HepG2 (cell line): Measurements from ENCODE around the gene ST6GALNAC6. TPM values are rescaled to one million over a fixed set of nuclear protein-coding genes. Genes with fewer than 3 reads are reported as not detected.

Experiments
- ADNP ChIP-seq: sonication (generic); formaldehyde crosslinking; IDR thresholded peaks from 2 replicates; pipeline ENCODE4 v1.4.0; 2020; ENCODE audit warnings: missing genetic modification reagents
- ARID2 ChIP-seq: sonication (generic); formaldehyde crosslinking; IDR thresholded peaks from 2 replicates; pipeline ENCODE4 v1.8.1; 2022; ENCODE audit warnings: mild to moderate bottlenecking, missing genetic modification reagents, borderline replicate concordance
- CENPT ChIP-seq: sonication (generic); formaldehyde crosslinking; IDR thresholded peaks from 2 replicates; pipeline ENCODE4 v1.8.0; 2022; ENCODE audit warnings: low read depth, mild to moderate bottlenecking, moderate library complexity, missing genetic modification reagents
- ELF1 ChIP-seq: sonication (generic); formaldehyde crosslinking; IDR thresholded peaks from 2 replicates; pipeline ENCODE4 v1.4.0; 2020; ENCODE audit warnings: missing genetic modification reagents
- FOXJ3 ChIP-seq: sonication (generic); formaldehyde crosslinking; IDR thresholded peaks from 2 replicates; pipeline ENCODE4 v1.4.0; 2020; ENCODE audit warnings: missing genetic modification reagents, mild to moderate bottlenecking, borderline replicate concordance
- HMGA1 ChIP-seq: sonication (generic); formaldehyde crosslinking; conservative IDR thresholded peaks from 2 replicates; pipeline ENCODE4 v1.4.0; 2020; ENCODE audit warnings: missing genetic modification reagents
- KAT8 ChIP-seq: IDR thresholded peaks from 2 replicates; pipeline ENCODE4 v1.6.1; 2016; ENCODE audit warnings: missing genetic modification reagents, missing compliant biosample characterization
- MYNN ChIP-seq: sonication (generic); formaldehyde crosslinking; IDR thresholded peaks from 2 replicates; pipeline ENCODE4 v1.4.0; 2020; ENCODE audit warnings: mild to moderate bottlenecking, low read depth, missing genetic modification reagents
- NFE2 ChIP-seq: sonication (generic); formaldehyde crosslinking; IDR thresholded peaks from 2 replicates; pipeline ENCODE4 v1.4.0; 2020; ENCODE audit warnings: missing genetic modification reagents
- NR1H2 ChIP-seq: sonication (generic); formaldehyde crosslinking; IDR thresholded peaks from 2 replicates; pipeline ENCODE4 v1.8.1; 2022; ENCODE audit warnings: low read depth, missing genetic modification reagents, borderline replicate concordance
- PAWR ChIP-seq: sonication (generic); formaldehyde crosslinking; IDR thresholded peaks from 2 replicates; pipeline ENCODE4 v1.4.0; 2020; ENCODE audit warnings: missing genetic modification reagents, mild to moderate bottlenecking, borderline replicate concordance
- SMARCE1 ChIP-seq: fragments of 450-650 bp; IDR thresholded peaks from 2 replicates; pipeline ENCODE4 v1.6.1; 2017; ENCODE audit warnings: borderline replicate concordance
- SRF ChIP-seq: IDR thresholded peaks from 2 replicates; pipeline ENCODE4 v1.6.1; 2011; ENCODE audit warnings: mild to moderate bottlenecking, low read depth, low read length, moderate library complexity
- TBP ChIP-seq: sonication (generic); formaldehyde crosslinking; IDR thresholded peaks from 2 replicates; pipeline ENCODE4 v1.5.0; 2020; ENCODE audit warnings: missing genetic modification reagents
- U2AF2 ChIP-seq: fragments of 200-400 bp; formaldehyde crosslinking; IDR thresholded peaks from 2 replicates; pipeline ENCODE4 v1.6.1; 2017; ENCODE audit warnings: low read depth, mild to moderate bottlenecking, low read length
- ZBTB38 ChIP-seq: sonication (generic); formaldehyde crosslinking; IDR thresholded peaks from 2 replicates; pipeline ENCODE4 v1.5.1; 2020; ENCODE audit warnings: mild to moderate bottlenecking, missing genetic modification reagents
- ZFY ChIP-seq: sonication (generic); formaldehyde crosslinking; IDR thresholded peaks from 2 replicates; pipeline ENCODE4 v1.4.0; 2020; ENCODE audit warnings: missing genetic modification reagents
- ZNF101 ChIP-seq: sonication (generic); formaldehyde crosslinking; IDR thresholded peaks from 2 replicates; pipeline ENCODE4 v1.4.0; 2020; ENCODE audit warnings: mild to moderate bottlenecking, low read depth, missing genetic modification reagents, borderline replicate concordance
- ZNF354B ChIP-seq: sonication (generic); formaldehyde crosslinking; IDR thresholded peaks from 2 replicates; pipeline ENCODE4 v1.8.0; 2022; ENCODE audit warnings: mild to moderate bottlenecking, missing genetic modification reagents
- ZNF510 ChIP-seq: sonication (generic); formaldehyde crosslinking; IDR thresholded peaks from 2 replicates; pipeline ENCODE4 v1.4.0; 2020; ENCODE audit warnings: low read depth, mild to moderate bottlenecking, missing genetic modification reagents
- ZNF562 ChIP-seq: sonication (generic); formaldehyde crosslinking; IDR thresholded peaks from 2 replicates; pipeline ENCODE4 v1.8.0; 2022; ENCODE audit warnings: missing genetic modification reagents, borderline replicate concordance
- ZNF775 ChIP-seq: sonication (generic); formaldehyde crosslinking; IDR thresholded peaks from 2 replicates; pipeline ENCODE4 v1.4.0; 2020; ENCODE audit warnings: missing genetic modification reagents, mild to moderate bottlenecking, moderate library complexity, borderline replicate concordance
- polyA plus RNA-seq, 8 experiments: library from polyadenylated mRNA; depleted of rRNA in 3 of 8; stranded (reverse) in 7 of 8; unstranded in 1 of 8; fragments of >200 nt; fragmentation: Illumina TruSeq in 4 of 8; extraction: Trizol in 4 of 8; gene quantifications; 2 replicates each; pipeline versions ENCODE4 v1.2.1 to v1.2.3, GENCODE V29; 2011 to 2016; ENCODE audit warnings: low read depth in 4 of 8, missing spikeins in 1 of 8, mixed read lengths in 1 of 8; ENCODE audit not compliant: insufficient read depth in 1 of 8
- total RNA-seq, 5 experiments: library from RNA; depleted of rRNA; stranded (reverse); fragments of >200 nt; fragmentation: Illumina TruSeq; extraction: Trizol; gene quantifications; 2 replicates each; pipeline ENCODE4 v1.2.3, GENCODE V29; 2016; ENCODE audit warnings: low read depth in 1 of 5
- TF ChIP-seq, protein P1 (sequence below): IDR thresholded peaks from 2 replicates; pipeline ENCODE4 v1.6.1; 2016
- TF ChIP-seq, protein P2 (sequence below): sonication (generic); formaldehyde crosslinking; IDR thresholded peaks from 2 replicates; pipeline ENCODE4 v1.8.1; 2023; ENCODE audit warnings: mild to moderate bottlenecking, moderate library complexity, missing genetic modification reagents
- TF ChIP-seq, protein P3 (sequence below): sonication (generic); formaldehyde crosslinking; IDR thresholded peaks from 2 replicates; pipeline ENCODE4 v1.5.1; 2020; ENCODE audit warnings: missing genetic modification reagents, mild to moderate bottlenecking, borderline replicate concordance
- TF ChIP-seq, protein P4 (sequence below): sonication (generic); formaldehyde crosslinking; IDR thresholded peaks from 2 replicates; pipeline ENCODE4 v1.4.0; 2020; ENCODE audit warnings: missing genetic modification reagents

Gene ST6GALNAC6
- total and polyA plus RNA-seq, 2 of the 13 experiments (the other 11 are each of a cell fraction or from before 2014, with no cell fraction given) = 18.5 to 65.4 TPM

DNA sequence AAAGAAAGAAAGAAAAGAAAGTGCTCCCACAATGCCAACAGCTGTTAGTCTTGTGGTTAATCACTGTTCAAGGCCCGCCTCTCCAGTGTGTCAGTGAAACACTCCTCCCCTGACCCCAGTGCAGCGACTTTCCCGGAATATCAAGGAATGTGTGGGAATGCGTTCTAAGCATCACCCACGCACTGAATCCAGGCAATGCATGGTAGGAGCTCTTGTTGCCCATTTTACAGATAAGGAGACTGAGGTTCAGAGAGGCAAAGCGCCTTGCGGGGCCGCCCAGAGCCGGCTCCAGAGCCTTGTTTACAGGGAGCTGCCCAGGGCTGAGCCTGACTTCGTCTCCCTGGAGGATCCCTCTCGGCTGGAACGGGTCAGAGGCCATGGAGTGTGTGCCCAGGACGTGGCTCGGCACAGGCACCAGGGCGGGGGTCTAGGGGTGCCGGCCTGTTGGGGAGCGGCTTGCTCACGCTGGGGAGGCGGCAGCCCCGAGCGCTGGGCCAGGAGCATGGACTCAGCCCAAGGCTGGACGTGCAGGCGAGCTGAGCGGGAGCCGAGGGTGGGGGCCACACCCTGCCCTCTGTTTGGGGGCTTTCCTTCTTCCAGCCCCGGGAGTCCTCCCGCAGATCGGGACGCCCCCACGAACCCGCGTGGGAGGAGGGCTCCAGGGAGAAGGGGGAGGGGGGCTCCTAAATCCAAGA is 823 bp downstream of the ST6GALNAC6 start (continued):
- no peak for TF ChIP-seq ZNF775 (CRISPR knock-in tag)
- no peak for TF ChIP-seq MYNN (CRISPR knock-in tag)
- 0 out of 2 replicates have a peak, but pooled peaks have one; percentile 36 for TF ChIP-seq FOXJ3 (CRISPR knock-in tag)
- TF ChIP-seq KAT8 (CRISPR knock-in tag) = 0 out of 2 replicates have a peak, but pooled peaks have one; percentile 26
- TF ChIP-seq, protein P1, sequence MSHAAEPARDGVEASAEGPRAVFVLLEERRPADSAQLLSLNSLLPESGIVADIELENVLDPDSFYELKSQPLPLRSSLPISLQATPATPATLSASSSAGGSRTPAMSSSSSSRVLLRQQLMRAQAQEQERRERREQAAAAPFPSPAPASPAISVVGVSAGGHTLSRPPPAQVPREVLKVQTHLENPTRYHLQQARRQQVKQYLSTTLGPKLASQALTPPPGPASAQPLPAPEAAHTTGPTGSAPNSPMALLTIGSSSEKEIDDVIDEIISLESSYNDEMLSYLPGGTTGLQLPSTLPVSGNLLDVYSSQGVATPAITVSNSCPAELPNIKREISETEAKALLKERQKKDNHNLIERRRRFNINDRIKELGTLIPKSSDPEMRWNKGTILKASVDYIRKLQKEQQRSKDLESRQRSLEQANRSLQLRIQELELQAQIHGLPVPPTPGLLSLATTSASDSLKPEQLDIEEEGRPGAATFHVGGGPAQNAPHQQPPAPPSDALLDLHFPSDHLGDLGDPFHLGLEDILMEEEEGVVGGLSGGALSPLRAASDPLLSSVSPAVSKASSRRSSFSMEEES (CRISPR knock-in tag) = no peak
- TF ChIP-seq, protein P2, sequence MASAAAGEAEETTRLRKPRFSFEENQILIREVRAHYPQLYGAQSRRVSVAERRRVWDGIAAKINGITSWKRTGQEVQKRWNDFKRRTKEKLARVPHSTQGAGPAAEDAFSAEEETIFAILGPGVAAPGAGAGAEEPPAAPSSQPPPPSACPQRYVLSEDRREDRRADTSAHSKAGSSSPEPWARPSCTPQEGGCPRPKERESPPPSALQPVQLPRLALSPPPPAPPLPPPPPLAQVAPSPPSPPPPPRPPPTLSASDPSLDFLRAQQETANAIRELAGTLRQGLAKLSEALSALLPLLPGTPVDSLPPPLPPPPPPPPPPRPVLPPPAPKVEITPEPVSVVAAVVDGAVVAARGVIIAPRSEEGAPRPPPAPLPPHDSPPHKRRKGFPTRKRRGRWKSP (CRISPR knock-in tag) = no peak
- no peak for TF ChIP-seq U2AF2
- no peak for TF ChIP-seq SRF
- no peak for TF ChIP-seq ARID2
- no peak for TF ChIP-seq NFE2
- TF ChIP-seq ZNF562 (CRISPR knock-in tag) = no peak
- TF ChIP-seq ZFY (CRISPR knock-in tag) = peak; percentile 51; the same call in 1 of the 2 replicates
- TF ChIP-seq, protein P3, sequence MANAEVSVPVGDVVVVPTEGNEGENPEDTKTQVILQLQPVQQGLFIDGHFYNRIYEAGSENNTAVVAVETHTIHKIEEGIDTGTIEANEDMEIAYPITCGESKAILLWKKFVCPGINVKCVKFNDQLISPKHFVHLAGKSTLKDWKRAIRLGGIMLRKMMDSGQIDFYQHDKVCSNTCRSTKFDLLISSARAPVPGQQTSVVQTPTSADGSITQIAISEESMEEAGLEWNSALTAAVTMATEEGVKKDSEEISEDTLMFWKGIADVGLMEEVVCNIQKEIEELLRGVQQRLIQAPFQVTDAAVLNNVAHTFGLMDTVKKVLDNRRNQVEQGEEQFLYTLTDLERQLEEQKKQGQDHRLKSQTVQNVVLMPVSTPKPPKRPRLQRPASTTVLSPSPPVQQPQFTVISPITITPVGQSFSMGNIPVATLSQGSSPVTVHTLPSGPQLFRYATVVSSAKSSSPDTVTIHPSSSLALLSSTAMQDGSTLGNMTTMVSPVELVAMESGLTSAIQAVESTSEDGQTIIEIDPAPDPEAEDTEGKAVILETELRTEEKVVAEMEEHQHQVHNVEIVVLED (CRISPR knock-in tag) = no peak
- TF ChIP-seq PAWR (CRISPR knock-in tag) = no peak
- TF ChIP-seq NR1H2 (CRISPR knock-in tag) = no peak
- no peak for TF ChIP-seq CENPT (CRISPR knock-in tag)
- no peak for TF ChIP-seq ZNF354B (CRISPR knock-in tag)
- no peak for TF ChIP-seq TBP (CRISPR knock-in tag)
- no peak for TF ChIP-seq ZNF101 (CRISPR knock-in tag)
- TF ChIP-seq SMARCE1 = no peak
- TF ChIP-seq ELF1 = no peak
- TF ChIP-seq HMGA1 (CRISPR knock-in tag) = no peak
- TF ChIP-seq ADNP = peak; percentile 93; the same call in 1 of the 2 replicates
- TF ChIP-seq ZNF510 (CRISPR knock-in tag) = no peak
- TF ChIP-seq ZBTB38 (CRISPR knock-in tag) = 0 out of 2 replicates have a peak, but pooled peaks have one; percentile 39
- TF ChIP-seq, protein P4, sequence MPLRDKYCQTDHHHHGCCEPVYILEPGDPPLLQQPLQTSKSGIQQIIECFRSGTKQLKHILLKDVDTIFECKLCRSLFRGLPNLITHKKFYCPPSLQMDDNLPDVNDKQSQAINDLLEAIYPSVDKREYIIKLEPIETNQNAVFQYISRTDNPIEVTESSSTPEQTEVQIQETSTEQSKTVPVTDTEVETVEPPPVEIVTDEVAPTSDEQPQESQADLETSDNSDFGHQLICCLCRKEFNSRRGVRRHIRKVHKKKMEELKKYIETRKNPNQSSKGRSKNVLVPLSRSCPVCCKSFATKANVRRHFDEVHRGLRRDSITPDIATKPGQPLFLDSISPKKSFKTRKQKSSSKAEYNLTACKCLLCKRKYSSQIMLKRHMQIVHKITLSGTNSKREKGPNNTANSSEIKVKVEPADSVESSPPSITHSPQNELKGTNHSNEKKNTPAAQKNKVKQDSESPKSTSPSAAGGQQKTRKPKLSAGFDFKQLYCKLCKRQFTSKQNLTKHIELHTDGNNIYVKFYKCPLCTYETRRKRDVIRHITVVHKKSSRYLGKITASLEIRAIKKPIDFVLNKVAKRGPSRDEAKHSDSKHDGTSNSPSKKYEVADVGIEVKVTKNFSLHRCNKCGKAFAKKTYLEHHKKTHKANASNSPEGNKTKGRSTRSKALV (CRISPR knock-in tag) = no peak
